HG02642 (cell line): ENCODE results near the gene CAMK2N1.
"Not testable (repeated sequence)": the region's sequence is repeated elsewhere in the genome, so short reads cannot be mapped to it uniquely, and the experiment has no call there.

Experiments
- ATAC-seq: cut with Tn5 transposase; IDR thresholded peaks from one replicate; pipeline ENCODE4 v1.9.1; 2021; ENCODE audit warnings: mild to moderate bottlenecking; ENCODE audit not compliant: unreplicated experiment, poor library complexity

Gene CAMK2N1

DNA sequence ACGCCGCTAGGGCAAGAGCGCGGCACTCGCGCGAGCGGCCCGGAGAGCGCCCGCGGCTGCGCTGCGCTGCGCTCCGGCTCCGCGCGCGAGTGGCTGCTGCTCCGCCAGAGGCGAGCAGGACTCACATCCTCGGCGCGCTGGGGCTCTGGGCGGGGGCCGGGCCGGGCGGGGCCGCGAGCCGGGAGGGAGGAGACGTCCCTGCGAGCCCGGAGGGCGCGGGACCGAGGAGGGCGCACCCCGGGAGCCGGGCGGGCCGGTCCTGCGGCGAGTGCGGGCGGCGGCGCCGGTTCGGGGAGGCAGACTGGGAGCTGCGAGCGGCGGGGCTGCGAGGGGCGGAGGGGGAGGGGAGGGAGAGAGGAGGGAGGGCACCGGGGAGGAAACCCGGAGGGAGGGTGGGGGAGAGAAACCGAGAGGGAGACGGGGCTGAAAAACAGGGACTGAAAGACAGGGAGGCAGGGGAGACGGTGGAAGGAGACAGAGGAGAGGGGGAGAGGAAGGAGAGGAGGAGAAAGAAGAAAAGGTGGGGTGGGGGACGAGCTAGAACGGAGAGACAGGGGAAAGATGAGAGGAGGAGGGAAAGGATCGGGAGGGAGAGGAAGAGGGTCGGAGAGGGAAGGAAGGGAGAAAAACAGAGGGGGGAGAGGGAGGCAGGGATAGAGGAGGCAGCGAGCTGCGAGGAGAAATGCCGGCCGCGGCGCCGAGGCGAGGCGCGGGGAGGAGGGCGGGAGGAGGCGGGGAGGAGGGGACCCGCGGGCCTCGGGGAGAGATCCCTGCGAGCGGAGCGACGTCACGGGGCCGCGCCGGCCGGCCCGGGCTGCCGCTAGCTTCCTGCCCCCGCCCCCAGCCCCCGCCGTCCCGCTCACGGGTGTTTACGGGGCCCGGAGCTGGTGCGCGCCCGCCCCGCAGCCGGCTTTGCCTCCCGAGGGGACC, at the start of gene CAMK2N1:
Gene CAMK2N1, minus strand, starts transcription at position 684 of the 930 bp plus-strand sequence. CDS start 831 bp downstream, outside the sequence.
- no peak for ATAC-seq

DNA sequence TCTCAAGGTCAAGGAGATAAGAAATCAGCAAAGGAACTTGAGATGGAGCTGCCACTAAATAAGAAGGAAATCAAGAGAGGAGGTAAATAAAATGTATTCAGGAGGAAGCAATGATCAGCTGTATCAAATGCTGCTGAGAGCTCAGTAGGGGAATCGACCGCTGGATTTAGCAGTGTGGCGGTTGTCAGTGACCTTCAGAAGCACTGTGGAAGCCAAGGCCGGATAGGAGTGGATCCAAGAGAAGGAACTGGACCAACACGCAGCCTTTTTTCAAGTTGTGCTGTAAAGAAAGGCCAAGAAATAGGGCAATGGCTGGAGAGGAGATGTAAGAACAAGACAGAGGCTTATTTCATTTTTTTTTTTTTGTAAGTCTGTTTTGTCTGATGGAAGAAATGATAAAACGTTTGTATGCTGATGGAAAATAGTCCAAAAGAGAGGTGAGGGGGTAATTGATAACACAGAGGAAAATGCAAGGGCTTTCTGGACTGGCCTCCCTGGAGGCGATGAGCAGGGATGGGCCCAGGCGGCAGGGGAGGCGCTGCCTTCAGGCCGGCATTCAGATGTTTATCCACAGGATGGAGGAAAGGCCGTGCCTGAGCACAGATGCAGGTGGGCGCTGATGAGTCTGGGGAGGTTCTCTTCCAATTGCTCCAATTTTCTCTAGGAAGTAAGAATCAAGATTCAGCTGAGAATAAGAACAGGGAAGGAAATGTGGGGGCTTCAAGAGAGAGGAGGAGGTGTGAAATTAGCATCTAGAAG, 48.8 kb upstream of the CAMK2N1 start:
- no peak for ATAC-seq

DNA sequence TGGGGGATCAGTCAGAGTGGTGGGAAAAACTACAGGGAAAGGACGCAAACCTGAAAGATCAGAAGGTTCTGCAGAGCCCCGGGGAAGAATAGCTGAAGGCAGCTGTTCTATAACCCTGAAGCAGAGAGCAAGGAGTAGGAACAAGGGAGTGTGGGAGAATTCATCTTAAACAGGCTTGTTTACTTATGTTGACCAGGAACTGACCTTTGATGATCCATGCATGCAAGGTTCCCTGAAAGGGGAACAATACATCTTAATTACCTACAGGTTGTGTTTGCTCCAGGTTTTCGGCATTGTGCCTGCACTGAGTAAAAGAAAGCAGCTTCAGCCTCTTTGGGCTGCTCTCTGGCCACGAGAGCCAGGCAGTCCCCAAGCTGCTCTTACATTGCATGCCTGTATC, 47.6 kb upstream of the CAMK2N1 start:
- ATAC-seq: no peak

DNA sequence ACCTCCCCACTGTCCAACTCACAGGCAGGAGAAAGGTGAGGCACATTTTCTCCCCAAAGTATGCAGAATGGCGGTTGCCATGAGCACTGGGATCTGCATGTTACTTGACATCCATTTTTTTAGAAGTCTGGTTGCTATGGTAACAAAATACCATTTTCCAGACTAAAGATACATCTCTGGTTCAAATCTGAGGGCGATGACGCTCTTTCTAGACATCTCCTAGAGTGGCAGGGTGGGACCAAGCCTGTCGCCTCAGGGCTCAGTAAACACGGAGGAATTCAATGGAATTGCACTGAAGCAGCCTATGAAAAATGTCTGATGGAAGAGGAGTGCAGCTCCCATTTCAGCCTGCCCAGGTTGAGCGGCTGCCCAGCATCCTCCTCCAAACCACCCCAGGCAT, 44.9 kb upstream of the CAMK2N1 start:
- ATAC-seq: no peak

DNA sequence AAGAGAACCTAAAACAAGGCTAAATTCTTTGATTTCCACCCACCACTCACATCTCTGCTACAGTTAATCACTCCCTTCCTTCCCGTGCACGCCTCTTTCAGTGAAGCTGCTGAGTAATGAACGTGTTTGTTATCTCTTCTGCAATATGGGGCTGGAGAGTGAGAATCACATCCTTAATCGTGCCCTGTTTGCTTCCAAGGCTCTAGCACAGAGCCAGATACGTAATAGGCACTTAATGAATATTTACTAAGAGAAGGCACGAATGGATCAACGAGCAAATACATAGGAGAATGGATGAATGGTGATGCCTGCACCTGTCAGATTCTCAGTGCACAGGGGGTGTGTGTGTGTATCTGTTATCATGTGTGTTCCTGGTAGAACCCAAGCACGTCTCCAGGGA, 44.3 kb upstream of the CAMK2N1 start:
- no peak for ATAC-seq

DNA sequence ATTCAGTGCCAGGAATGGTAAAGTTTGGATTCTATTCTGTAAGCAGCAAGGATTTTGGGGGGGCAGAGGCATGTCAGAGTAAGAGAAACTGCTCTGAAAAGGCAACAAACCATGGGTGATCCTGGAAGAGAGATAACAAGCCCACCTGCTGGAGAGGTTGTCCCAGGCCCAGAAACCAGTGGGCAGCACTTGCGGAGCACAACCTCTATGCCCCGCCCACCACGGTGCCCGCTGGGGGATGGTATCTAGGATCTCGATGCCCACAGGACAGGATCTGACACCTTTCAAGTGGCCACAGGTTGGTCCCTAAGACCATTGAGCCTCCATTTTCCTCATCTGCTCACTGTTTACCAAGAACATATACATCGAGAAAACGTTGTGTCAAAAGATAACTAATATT, 42.2 kb upstream of the CAMK2N1 start:
- ATAC-seq: no peak

DNA sequence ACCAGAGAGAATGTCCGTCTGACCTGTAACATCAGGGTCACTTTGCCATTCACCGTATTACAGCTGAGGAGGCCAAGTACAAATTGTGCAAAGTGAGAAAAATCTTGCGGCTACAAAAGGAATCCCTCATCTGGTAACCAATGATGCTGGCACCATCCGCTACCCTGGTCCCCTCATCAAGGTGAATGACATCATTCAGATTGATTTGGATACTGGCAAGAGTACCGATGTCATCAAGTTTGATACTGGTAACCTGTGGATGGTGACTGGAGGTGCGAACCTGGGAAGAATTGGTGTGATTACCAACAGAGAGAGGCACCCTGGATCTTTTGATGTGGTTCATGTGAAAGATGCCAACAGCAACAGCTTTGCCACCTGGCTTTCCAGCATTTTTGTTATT, 40.3 kb upstream of the CAMK2N1 start:
- ATAC-seq: no peak

DNA sequence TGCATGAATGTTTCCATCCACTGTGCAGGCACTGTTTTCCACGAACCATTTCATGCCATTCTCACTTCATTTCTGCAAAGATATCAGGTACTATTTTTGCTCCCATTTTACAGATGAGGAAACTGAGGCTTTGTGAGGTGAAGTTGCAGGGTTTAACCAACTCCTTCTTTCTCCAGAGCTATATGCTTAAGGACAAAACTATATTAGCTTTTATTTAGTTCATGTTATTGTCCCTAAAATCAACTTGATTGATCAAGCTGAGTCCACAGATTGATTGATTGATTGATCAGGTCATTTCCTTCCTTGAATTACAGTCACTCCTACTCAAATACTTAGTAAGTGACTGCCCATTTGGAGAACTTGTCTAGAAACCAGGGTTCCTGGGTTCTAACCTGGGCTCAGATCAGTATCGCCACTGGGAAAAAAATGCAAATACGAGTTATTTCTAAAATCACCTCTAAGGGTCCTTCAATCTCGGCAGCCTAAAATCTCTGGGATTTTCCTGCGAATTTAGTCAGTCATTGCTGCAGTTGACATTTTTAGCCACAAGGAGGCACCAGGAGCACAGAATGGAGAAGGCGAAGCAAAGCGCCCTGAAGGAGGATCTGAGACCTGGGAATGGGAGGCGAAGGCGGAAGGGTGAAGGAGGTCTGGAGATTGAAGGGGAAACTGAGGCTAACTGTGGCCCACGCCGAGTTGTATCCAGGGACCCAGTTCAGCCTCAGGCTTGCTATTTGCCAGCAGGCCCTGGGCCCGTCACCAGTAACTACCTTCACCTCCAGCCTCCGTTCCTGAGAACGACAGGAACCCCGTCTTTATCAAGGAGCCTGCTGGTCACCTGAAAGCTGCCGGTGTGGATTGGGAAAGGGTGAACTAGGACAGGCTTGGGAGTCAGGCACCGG, 36.2 kb upstream of the CAMK2N1 start:
- ATAC-seq: no peak

DNA sequence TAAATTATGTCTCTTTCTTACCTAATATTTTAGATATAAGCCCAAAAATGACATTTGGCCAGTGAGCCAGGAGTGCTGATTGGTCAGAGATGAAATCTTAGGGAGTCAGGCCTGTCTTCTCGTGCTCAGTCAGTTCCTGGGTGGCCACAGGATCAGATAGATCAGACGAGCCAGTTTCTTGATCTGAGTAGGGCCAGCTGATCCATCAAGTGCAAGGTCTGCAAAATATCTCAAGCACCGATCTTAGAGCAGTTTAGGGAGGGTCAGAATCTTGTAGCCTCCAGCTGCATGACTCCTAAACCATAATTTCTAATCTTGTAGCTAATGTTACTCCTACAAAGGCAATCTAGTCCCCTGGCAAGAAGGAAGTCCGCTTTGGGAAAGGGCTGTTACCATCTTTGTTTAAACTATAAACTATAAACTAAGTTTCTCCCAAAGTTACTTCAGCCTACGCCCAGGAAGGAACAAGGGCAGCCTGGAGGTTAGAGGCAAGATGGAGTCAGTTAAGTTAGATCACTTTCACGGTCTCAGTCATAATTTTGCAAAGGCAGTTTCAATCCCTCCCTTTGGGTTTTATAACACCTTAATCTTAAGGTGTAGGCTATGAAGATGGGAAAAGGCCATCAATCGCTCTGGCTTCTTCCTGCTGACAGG, 33.7 kb upstream of the CAMK2N1 start:
- ATAC-seq: not testable (repeated sequence)

DNA sequence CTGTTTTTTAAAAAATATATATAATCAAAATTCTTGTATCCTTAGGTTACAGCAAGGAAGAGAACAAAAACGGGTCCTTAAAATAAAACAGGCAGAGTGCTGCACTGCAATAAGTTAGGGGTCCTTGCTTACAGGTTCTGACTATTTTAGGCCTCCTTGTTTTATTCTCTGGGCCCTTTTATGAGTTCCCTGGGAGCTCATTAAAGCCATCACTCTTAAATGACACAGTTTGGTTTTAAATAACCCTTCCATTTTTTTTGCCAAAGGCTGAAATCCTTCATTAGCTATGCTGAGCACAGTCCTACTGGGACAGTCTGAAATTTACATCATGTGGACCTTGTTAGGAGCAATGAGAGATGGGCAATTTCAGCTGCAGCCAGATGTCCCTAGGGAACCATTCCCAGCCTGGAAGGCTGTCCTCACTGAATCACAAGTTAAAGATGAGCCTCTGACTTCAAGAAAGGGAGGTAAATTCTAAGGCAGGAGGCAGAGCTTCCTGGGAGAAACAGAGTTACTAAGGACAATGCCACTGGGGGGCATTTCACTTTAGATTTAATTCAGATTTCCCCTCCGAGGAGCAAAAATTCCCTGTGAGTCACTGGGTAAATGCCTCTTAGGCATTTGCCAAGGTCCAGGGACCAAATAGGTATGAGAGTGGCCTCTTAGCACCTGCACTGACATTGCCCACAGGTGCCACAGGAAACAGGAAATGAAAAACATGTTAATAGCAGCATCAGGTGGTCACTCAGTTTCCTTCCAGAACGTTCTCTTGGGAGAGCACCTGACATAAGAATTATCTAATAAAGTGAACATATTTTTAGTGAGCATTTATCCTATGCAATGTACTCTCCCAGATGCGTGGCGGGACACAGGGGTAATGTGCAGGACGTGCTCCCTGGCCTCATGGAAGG, 25.8 kb upstream of the CAMK2N1 start:
- no peak for ATAC-seq

DNA sequence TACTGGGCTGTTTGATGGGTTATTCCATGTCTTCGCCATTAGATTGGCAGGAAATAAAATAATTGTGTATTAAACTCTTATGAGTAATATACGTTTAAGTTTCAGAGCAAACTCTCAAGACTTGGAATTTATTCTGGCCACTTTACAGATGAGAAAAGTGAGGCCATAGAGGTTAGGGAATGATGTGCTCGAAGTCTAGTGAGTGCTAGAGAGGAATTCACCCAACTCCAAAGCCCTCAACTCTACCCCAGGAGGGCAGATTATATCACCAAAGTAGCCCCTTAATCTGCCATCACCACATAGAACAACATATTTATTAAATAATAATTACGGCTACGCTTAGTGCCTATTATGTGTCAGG, 22.4 kb upstream of the CAMK2N1 start:
- ATAC-seq: peak; percentile 3

DNA sequence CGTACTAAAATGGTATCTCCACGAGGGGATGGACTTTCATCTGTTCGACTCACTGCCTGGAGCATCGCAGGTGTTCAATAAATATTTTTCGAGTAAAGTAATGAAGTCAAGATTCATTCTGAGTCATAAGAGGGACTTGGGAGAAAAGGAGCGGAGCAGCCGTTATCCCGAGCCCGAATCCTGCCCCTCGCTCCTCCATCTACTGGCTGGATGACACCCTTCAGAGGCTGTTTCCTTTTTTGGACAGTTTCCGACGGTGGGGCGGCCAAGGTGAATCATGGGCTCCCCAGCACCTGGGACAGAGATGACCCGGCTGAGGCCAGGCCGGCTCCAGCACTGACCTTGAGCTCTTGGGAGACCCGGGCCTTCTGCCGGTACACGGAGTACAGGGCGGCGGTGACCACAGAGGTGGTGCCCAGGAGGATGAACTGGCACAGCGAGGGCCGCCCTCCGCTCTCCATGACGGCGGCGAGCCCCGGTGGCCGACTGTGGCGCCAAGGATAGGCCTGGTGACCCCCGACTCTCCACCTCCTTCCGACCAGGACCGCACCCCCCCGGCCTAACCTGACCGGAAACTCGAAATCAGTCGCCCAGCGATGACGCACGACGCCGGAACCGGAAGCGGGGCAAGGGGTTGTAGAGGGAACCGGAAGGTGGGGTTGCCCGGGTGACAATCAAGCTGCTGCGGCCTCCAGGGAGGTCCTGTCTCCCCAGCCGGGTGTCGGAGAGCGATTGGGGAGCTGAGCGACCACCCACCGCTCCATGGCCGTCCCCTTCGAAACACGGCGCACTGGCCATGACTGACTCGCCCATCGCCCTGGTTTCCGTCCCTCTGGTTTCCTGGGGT, 21.8 kb upstream of the CAMK2N1 start, which contains the start of gene MUL1:
Gene MUL1, minus strand, starts transcription at position 588 of the 847 bp plus-strand sequence. Its CDS starts 127 bp downstream, at position 461.
- ATAC-seq: peak; percentile 92

DNA sequence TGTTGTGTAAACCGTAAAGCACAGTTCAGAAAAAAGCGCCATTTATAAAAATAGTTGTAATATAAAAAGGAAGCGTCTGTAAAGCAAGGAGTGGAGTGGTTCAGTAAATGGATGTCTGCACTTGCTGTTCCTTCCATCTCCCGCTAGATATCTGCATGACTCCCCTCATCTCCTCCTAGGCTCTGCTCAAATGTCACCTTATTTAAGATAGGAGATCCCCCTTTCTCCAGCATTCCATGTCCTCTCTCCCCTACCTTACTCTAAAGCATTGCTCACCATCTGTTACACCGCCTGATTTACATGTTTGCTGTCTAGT, 21.2 kb upstream of the CAMK2N1 start:
- peak; percentile 22 for ATAC-seq

DNA sequence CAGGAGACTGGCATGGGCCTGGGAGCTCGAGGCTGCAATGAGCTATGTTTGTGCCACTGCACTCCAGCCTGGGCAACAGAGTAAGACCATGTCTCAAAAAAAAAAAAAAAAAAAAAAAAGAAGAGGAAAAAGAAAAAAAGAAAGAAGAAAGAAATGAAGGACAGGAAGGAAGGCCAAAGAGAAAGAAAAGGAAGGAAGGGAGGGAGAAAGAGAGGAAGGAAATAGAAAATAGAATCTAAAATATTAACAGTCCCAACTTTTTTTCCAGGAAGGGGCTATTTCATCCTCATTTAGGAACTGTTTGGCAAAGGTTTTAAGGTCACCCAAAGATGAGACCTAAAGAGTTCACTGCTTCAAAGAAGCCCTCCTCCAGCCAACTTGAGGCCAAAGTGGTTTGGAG, 19.5 kb upstream of the CAMK2N1 start:
- ATAC-seq: no peak

DNA sequence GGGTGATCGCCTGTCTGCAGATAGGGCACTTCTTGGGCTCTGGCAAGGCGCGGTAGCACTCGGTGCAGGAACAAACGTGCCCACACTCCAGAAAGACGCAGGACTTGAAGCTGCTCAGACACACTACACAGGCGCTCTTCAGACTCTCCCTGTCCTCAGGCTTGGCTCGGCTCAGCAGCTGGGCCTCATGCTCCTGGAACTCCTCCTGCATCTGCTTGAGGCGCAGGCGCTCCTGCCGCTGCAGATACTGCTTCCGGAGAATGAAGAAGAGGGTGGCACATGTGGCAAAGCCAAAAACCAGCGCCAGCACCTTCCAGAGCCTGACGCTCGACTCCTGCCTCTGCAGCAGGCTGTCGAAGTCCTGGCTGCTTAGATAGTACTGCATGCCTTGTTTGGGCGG, 14.7 kb upstream of the CAMK2N1 start:
- no peak for ATAC-seq

DNA sequence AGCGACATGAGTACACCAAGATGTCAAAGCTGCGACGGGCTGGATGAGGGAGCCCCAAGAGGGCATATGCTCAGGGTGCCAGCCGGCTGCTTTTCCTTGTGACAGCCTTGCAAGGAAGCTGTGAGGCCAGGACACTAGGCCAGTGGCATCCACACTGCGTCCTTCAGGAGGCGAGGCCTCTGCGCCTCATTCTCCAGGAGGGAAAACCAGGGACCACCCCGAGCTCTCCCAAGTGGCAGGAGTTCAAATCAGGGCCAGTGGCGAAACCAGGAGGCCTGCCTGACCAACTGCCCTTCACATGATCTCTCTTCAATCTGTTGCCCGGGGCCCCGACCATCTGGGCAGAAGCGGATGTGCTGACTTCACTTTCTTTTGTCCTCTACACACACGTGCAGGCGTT, 13.7 kb upstream of the CAMK2N1 start:
- no peak for ATAC-seq

DNA sequence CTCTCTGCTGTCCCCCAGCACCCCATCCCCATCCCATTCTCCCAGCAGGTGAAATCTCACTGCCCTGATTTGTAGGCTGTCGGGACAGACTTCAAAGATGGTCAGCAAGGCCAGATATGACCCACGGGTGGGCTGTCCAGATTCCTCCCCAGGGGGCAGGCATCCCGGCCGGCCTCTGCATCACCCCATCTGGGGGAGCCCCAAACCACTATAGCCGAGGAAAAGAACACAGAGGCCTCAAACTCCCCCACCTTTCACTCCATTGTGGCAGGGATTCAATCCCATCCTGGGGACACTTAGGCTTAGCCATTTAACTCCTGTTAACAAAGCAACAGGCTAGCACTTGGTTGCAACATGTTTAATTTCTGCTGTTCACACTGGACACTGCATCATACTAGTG, 13.1 kb upstream of the CAMK2N1 start:
- no peak for ATAC-seq

DNA sequence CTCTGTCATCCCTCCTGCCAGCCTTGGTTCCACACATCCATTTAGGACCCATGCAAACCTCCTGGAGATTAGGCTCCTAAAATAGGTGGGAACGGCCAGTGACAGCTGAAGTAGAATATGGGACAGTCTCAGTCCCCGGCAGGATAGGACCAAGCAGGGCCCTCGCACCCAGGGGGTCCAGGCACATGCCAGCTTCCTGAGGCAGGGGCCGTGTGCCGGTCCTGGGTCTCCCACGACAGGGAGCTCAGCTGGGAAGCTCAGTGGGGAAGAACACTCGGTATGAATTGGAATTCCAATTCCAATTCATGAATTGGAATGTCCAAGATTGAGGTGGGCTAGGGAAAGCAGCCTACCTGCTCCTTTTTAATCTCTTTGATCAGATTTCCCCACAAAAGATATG, 12.1 kb upstream of the CAMK2N1 start:
- no peak for ATAC-seq
